Measurements from ENCODE around the gene PSMG1.
A peak's percentile ranks its signal among the peaks of the same experiment; 100 is the strongest.

Gene PSMG1

GRCh38 chr21:39131791-39132190 lies 51.5 kb downstream of the PSMG1 start:
- TF ChIP-seq, protein P1, sequence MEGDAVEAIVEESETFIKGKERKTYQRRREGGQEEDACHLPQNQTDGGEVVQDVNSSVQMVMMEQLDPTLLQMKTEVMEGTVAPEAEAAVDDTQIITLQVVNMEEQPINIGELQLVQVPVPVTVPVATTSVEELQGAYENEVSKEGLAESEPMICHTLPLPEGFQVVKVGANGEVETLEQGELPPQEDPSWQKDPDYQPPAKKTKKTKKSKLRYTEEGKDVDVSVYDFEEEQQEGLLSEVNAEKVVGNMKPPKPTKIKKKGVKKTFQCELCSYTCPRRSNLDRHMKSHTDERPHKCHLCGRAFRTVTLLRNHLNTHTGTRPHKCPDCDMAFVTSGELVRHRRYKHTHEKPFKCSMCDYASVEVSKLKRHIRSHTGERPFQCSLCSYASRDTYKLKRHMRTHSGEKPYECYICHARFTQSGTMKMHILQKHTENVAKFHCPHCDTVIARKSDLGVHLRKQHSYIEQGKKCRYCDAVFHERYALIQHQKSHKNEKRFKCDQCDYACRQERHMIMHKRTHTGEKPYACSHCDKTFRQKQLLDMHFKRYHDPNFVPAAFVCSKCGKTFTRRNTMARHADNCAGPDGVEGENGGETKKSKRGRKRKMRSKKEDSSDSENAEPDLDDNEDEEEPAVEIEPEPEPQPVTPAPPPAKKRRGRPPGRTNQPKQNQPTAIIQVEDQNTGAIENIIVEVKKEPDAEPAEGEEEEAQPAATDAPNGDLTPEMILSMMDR (IDR thresholded peaks at IDR 0.05; ENCODE audit: borderline replicate concordance, control extremely low read depth, extremely low read depth, insufficient read depth, missing control alignments) = no peak
- in situ Hi-C loops (cut with MboI; ENCODE audit: low sequenced_read_pairs, unreplicated experiment) = loop anchor here (25.0 kb wide), 1 partner anchor 619 kb away; no protein-coding TSS in a partner anchor
- DNase-seq (ENCODE audit: low spot score) = no peak

DNA sequence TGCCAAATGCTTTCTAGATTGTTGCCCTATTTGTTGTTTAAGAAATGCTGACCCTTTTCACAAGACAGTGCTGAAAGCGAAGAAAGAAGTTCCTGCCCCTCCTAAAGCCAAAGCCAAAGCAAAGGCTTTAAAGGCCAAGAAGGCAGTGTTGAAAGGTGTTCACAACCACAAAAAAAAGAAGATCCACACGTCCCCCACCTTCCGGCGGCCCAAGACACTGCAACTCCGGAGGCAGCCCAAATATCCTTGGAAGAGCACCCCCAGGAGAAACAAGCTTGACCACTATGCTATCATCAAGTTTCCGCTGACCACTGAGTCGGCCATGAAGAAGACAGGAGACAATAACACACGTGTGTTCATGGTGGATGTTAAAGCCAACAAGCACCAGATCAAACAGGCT lies 55.7 kb downstream of the PSMG1 start:
- DNase-seq (ENCODE audit: low spot score) = no peak
- in situ Hi-C loops (cut with MboI; ENCODE audit: low sequenced_read_pairs, unreplicated experiment) = loop anchor here (25.0 kb wide), 1 partner anchor 615 kb away; no protein-coding TSS in a partner anchor
- TF ChIP-seq, protein P1 (IDR thresholded peaks at IDR 0.05; ENCODE audit: borderline replicate concordance, control extremely low read depth, extremely low read depth, insufficient read depth, missing control alignments) = no peak

DNA sequence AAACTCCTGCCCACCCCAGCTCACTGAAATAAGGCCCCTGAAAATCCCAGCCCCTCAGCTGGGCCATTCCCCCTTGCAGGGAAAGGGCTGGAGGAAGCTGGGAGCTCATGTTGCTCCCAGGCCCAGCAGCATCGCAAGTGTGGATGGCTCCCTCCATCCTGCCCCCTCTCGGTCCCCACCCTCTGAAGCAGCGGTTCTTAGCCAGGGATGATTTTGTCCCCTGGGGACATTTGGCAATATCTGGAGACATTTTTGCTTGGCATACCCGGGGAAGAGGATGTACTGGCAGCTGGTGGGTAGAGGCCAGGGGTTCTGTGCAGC lies 56.8 kb downstream of the PSMG1 start:
- TF ChIP-seq, protein P1 (IDR thresholded peaks at IDR 0.05; ENCODE audit: borderline replicate concordance, control extremely low read depth, extremely low read depth, insufficient read depth, missing control alignments) = no peak
- in situ Hi-C loops (cut with MboI; ENCODE audit: low sequenced_read_pairs, unreplicated experiment) = loop anchor here (25.0 kb wide), 1 partner anchor 614 kb away; no protein-coding TSS in a partner anchor
- DNase-seq (ENCODE audit: low spot score) = no peak

- peak; percentile 56 for DNase-seq (ENCODE audit: low spot score)
- TF ChIP-seq, protein P1 (IDR thresholded peaks at IDR 0.05; ENCODE audit: borderline replicate concordance, control extremely low read depth, extremely low read depth, insufficient read depth, missing control alignments) = peak; percentile 49
- in situ Hi-C loops (cut with MboI; ENCODE audit: low sequenced_read_pairs, unreplicated experiment) = loop anchor here (25.0 kb wide), 1 partner anchor 614 kb away; no protein-coding TSS in a partner anchor
Observed at GRCh38 chr21:39125752-39126485, 57.3 kb downstream of the PSMG1 start.
